ENCODE results near the gene HEMK1. TPM values are rescaled to one million over a fixed set of nuclear protein-coding genes. Genes with fewer than 3 reads are reported as not detected.

HEMK1 gene
- polyA plus RNA-seq, 2 of the 4 experiments (the other 2 are of a cell fraction): 4.3 to 4.7 TPM

DNA sequence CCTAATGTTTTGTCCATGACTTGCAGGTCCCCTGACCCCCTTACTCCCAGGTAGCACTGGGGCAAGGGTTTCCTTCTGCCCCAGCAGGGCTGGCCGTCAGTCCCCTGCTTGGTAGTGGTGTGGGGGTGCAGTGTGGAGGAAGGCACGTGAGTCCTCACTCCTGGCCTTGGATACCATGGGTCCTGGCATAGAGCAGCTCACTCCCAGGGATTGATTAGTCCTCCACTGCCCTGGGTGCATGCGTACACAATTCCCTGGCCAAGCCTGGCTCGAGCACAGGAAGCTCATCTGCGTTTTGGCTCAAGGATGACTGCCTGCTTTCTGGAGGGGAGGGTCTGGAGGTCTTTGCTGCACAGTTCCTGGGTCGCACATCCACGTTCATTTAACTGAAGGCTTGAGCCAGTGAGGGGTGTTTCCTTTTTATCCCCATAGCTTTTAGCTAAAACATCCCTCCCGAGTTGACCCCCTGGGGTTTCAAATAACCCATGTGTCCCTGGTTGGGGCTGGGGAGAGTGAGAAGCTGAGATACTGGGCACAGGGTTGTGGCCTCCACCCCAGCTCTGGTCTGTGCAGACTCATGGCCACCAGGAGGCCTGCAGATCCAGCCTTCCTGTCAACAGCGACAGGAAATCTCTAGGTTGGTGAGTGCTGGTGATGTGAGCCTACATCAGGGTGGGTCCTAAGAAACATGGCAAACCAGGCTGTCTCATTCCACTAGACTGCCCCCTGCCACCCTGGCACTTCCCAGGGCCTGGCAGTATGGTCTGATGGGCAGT lies 11.5 kb downstream of the HEMK1 start:
- ChIA-PET POLR2A (interaction anchor here (0.6 kb wide), 1 partner anchor 12 kb away, joined by 3 read pairs; the partner anchor contains the start of gene HEMK1), CTCF (interaction anchor here (1.1 to 22.5 kb wide), 4 partner anchors 8 to 38 kb away, joined by 3 to 375 read pairs (median 4); partner anchors contain the start of genes CISH and MAPKAPK3)
- TF ChIP-seq GATA3 (IDR thresholded peaks at IDR 0.05; ENCODE audit: borderline replicate concordance) (no peak), USF2 (IDR thresholded peaks at IDR 0.05) (no peak), FOSL2 (IDR thresholded peaks at IDR 0.05) (no peak), FOSL2 (CRISPR knock-in tag; IDR thresholded peaks at IDR 0.05) (no peak), CHD4 (IDR thresholded peaks at IDR 0.05; ENCODE audit: borderline replicate concordance) (no peak), RFX5 (IDR thresholded peaks at IDR 0.05) (no peak), EP300 (IDR thresholded peaks at IDR 0.05) (no peak), BCL3 (IDR thresholded peaks at IDR 0.05) (no peak), RNF2 (IDR thresholded peaks at IDR 0.05; ENCODE audit: borderline replicate concordance, low read depth) (no peak), CEBPB (IDR thresholded peaks at IDR 0.05) (no peak), HOXA7 (CRISPR knock-in tag; IDR thresholded peaks at IDR 0.05) (no peak), CBX2 (IDR thresholded peaks at IDR 0.05; ENCODE audit: borderline replicate concordance, low read depth) (no peak), ZNF302 (CRISPR knock-in tag; IDR thresholded peaks at IDR 0.05) (no peak), EHF (CRISPR knock-in tag; IDR thresholded peaks at IDR 0.05) (no peak)
- TF ChIP-seq, protein P1, sequence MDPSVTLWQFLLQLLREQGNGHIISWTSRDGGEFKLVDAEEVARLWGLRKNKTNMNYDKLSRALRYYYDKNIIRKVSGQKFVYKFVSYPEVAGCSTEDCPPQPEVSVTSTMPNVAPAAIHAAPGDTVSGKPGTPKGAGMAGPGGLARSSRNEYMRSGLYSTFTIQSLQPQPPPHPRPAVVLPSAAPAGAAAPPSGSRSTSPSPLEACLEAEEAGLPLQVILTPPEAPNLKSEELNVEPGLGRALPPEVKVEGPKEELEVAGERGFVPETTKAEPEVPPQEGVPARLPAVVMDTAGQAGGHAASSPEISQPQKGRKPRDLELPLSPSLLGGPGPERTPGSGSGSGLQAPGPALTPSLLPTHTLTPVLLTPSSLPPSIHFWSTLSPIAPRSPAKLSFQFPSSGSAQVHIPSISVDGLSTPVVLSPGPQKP (IDR thresholded peaks at IDR 0.05; ENCODE audit: low read depth, low read length): no peak
- ATAC-seq: peak in 1 of 2 experiments; percentile 54; a peak in 2 of 6 replicates
- no peak for FAIRE-seq
- Histone ChIP-seq H3K4me2 (no peak overlapping the region), H3K9me3 (no peaks in the 10 kb centered on the region), H3K4me3 (no peak overlapping the region), H3K4me1 (no peaks in the 10 kb centered on the region), H3K27ac (no peak overlapping the region)
- WGBS (ENCODE audit: missing lambda C conversion rate): 87% methylated on average over 9 of the region's 9 CpGs
- no peak for DNase-seq (ENCODE audit: low read depth in 1 of 2, low spot score in 1 of 2)

DNA sequence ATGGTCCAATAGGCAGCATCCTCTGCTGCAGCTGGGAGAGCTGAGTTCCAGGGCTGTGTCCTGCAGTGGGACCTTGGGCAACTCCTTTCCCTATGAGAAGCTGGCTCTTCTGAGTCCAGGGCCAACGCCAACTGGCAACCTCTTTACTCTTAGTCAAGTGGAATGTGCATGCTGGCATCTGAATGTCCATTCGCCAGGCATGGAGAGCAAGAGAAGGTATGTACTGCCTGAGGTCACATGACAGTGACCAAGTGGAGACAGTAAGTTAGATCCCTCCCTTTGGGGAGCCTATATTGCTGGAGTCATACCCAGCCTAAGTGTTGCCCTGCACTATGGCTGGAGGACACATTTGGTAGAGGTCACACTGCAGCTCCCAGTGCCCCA lies 12.1 kb downstream of the HEMK1 start:
- no peak overlapping the region for H3K4me2 ChIP-seq
- no peak for ATAC-seq
- no peaks in the 10 kb centered on the region for H3K4me1 ChIP-seq
- DNase-seq (ENCODE audit: low read depth in 1 of 2, low spot score in 1 of 2): no peak
- 84% methylated on average over 2 of the region's 2 CpGs for WGBS (ENCODE audit: missing lambda C conversion rate)
- POLR2A ChIA-PET: interaction anchor here (0.6 kb wide), 1 partner anchor 12 kb away, joined by 3 read pairs; the partner anchor contains the start of gene HEMK1
- CTCF ChIA-PET: interaction anchor here (1.1 to 22.5 kb wide), 4 partner anchors 9 to 39 kb away, joined by 3 to 375 read pairs (median 4); partner anchors contain the start of genes CISH and MAPKAPK3
- TF ChIP-seq NPAS2 (CRISPR knock-in tag; IDR thresholded peaks at IDR 0.05; ENCODE audit: borderline replicate concordance): no peak
- no peak overlapping the region for H3K27ac ChIP-seq
- FAIRE-seq: no peak
- no peaks in the 10 kb centered on the region for H3K9me3 ChIP-seq
- no peak overlapping the region for H3K4me3 ChIP-seq

- 88% methylated on average over 1 of the region's 9 CpGs for WGBS (ENCODE audit: missing lambda C conversion rate)
- FAIRE-seq (no peak), DNase-seq (ENCODE audit: low read depth in 1 of 2, low spot score in 1 of 2) (no peak), ATAC-seq (no peak)
- CTCF ChIA-PET: interaction anchor here (1.5 to 22.5 kb wide), 2 partner anchors 27 to 40 kb away, joined by 3 to 375 read pairs; partner anchors contain the start of genes CISH and MAPKAPK3
- Histone ChIP-seq H3K4me3 (no peak overlapping the region), H3K4me2 (no peak overlapping the region), H3K27ac (no peak overlapping the region), H3K4me1 (no peaks in the 10 kb centered on the region), H3K9me3 (no peaks in the 10 kb centered on the region)
- TF ChIP-seq JUNB (IDR thresholded peaks at IDR 0.05) (no peak), CHD4 (IDR thresholded peaks at IDR 0.05; ENCODE audit: borderline replicate concordance) (no peak), FOSB (CRISPR knock-in tag; IDR thresholded peaks at IDR 0.05) (no peak), GATA3 (IDR thresholded peaks at IDR 0.05; ENCODE audit: borderline replicate concordance) (no peak), EHMT2 (IDR thresholded peaks at IDR 0.05; ENCODE audit: low read depth) (no peak)
- POLR2A ChIA-PET: no interaction called here
Measured at GRCh38 chr3:50582083-50582482, 12.8 kb downstream of the HEMK1 start.
